B cell (primary cell): ENCODE measurements around the gene HOXD8.

Source experiments
- CTCF ChIP-seq: fragments of 200-600 bp; IDR thresholded peaks from one replicate; pipeline ENCODE4 v1.8.0; 2022; ENCODE audit warnings: antibody characterized with exemption, mild to moderate bottlenecking
- EZH2 ChIP-seq: IDR thresholded peaks from 2 replicates; pipeline ENCODE4 v1.6.1; 2012; ENCODE audit warnings: borderline replicate concordance, low read depth, mild to moderate bottlenecking, moderate library complexity, low read length; ENCODE audit not compliant: insufficient read depth, poor library complexity, severe bottlenecking

DNA sequence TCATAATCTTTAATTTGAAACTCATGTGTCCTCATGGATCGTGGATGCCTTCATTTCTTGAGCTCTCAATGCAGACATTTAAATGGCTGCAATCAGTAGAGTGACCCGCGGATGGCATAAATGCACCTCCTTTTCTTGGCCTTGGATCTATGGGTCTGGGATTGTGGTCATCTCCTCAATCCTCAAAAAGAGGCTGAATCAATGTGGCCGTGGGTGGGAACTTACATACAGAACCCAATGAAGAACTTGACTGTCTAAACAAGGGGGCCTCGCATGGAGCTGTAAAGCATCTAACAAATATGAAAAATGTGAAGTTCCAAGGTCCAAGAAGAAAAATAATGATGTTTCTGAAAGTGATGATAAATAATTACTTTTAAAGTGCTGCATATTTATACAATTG lies 34.1 kb upstream of the HOXD8 start:
- no peak for TF ChIP-seq CTCF
- no peak for TF ChIP-seq EZH2
